AG09319 (cell line): Measurements from ENCODE around the gene GALNT13.

Source experiments
- DNase-seq: peaks from one replicate; pipeline ENCODE4 v3.0.0-alpha.2; 2010; ENCODE audit warnings: low read depth; ENCODE audit errors: extremely low read depth
- CTCF ChIP-seq: IDR thresholded peaks from 2 replicates; pipeline ENCODE4 v1.5.1; 2011; ENCODE audit warnings: low read depth, mild to moderate bottlenecking, inconsistent platforms, low read length, moderate library complexity

The GALNT13 gene

GRCh38 chr2:154437104-154437503, 565.4 kb downstream of the GALNT13 start:
- TF ChIP-seq CTCF: no peak

GRCh38 chr2:154439156-154439555, 567.4 kb downstream of the GALNT13 start:
- TF ChIP-seq CTCF: no peak
- no peak for DNase-seq

More at GRCh38 chr2:154437104-154437503, 565.4 kb downstream of the GALNT13 start:
- DNase-seq: no peak

DNA sequence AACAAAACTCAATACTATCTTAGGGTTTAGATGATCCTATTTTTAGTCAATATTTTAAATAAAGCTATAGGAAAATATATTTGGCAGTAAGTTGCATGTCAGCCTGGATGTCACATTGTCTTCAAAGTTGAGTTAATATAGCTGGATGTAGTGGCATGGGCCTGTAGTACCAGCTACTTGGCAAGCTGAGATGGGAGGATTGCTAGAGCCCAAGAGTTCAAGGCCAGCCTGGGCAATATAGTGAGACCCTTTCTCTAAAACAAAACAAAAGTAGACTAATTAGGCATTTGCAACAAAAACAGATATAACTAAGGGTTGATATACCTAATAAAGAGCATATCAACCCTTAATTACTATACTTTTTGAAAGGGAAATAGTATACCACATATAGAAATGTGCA, 572.2 kb downstream of the GALNT13 start:
- no peak for TF ChIP-seq CTCF

GRCh38 chr2:154446324-154446723, 574.6 kb downstream of the GALNT13 start:
- DNase-seq: no peak
- no peak for TF ChIP-seq CTCF

More for the DNA sequence above, 572.2 kb downstream of the GALNT13 start:
- DNase-seq: no peak

DNA sequence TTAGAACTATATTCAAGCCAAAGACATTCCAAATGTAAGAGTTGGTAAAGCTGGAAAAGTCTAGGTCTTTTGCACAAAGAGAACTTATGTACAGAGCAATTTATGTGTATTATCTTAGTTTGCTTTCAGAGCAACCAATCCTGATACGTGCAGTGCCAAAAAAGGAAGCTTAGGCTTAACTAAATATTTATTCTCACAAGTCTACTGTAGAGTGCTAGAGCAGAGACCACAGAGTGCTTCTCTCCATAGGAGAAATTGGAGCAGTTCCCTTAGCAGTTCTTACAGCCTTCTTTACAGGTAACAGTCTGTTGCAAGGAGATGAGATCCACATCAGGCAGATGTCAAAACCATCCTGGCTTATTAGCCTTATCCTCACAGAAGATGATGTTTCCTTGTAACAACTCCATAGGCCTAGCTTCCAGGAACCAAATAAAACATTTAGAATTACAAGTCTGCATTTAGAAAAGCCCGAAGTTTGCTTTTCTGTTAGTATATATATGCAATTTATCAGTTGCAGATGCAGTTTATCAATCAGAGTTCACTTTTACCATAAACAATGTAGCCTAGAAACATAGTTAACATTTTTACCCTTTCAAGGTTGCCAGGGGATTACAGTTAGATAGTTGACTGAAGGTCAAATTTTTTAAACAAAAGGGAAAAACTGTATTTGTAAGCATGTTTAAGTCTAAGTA, 576.2 kb downstream of the GALNT13 start:
- no peak for TF ChIP-seq CTCF
- no peak for DNase-seq

- TF ChIP-seq CTCF: no peak
- DNase-seq: no peak
These were observed 578.4 kb downstream of the GALNT13 start for GRCh38 chr2:154449951-154450658.

DNA sequence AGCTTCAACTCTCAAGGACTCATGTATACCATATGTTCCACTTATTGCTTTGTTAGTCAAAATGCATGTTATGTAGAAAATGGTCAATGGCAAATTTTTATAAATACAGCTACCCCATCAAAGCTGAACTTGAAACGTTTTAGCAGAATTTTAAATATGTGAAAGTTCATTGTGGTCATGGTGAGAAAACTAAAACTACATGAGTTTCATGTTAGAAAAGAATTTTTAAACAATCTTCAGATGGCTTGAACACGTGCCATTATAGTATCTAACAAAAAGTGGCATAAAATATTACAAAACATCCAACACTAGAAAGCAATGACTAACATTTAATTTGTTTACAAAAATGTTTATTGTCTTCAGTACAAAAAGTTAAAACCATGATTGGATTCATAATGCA, 580.7 kb downstream of the GALNT13 start:
- TF ChIP-seq CTCF: no peak
- DNase-seq: no peak
